Coronary artery (tissue), 2 donors: ENCODE measurements around the gene UBAP2.

ENCODE experiments used
- DNase-seq: peaks from one replicate; pipeline ENCODE4 v3.0.0-alpha.2; 2017; ENCODE audit warnings: low spot score
- H3K27ac ChIP-seq, 2 donors: fragments of 200-600 bp; sonication (generic); one replicate each; pipeline ENCODE4 v1.5.1; 2016 to 2019
- H3K4me3 ChIP-seq: fragments of 200-600 bp; sonication (generic); 2 replicates; pipeline ENCODE4 v1.5.1; 2016; ENCODE audit warnings: mild to moderate bottlenecking, moderate library complexity
- TF ChIP-seq, protein P1 (sequence below): fragments of 200-600 bp; sonication (generic); IDR thresholded peaks from one replicate; pipeline ENCODE4 v1.5.1; 2019; ENCODE audit warnings: antibody characterized with exemption

The UBAP2 gene

GRCh38 chr9:33923079-33923478, 125.6 kb downstream of the UBAP2 start:
- TF ChIP-seq, protein P1, sequence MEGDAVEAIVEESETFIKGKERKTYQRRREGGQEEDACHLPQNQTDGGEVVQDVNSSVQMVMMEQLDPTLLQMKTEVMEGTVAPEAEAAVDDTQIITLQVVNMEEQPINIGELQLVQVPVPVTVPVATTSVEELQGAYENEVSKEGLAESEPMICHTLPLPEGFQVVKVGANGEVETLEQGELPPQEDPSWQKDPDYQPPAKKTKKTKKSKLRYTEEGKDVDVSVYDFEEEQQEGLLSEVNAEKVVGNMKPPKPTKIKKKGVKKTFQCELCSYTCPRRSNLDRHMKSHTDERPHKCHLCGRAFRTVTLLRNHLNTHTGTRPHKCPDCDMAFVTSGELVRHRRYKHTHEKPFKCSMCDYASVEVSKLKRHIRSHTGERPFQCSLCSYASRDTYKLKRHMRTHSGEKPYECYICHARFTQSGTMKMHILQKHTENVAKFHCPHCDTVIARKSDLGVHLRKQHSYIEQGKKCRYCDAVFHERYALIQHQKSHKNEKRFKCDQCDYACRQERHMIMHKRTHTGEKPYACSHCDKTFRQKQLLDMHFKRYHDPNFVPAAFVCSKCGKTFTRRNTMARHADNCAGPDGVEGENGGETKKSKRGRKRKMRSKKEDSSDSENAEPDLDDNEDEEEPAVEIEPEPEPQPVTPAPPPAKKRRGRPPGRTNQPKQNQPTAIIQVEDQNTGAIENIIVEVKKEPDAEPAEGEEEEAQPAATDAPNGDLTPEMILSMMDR: no peak
- DNase-seq: no peak
- Histone ChIP-seq H3K4me3 (no peak overlapping the region), H3K27ac (no peak overlapping the region)

DNA sequence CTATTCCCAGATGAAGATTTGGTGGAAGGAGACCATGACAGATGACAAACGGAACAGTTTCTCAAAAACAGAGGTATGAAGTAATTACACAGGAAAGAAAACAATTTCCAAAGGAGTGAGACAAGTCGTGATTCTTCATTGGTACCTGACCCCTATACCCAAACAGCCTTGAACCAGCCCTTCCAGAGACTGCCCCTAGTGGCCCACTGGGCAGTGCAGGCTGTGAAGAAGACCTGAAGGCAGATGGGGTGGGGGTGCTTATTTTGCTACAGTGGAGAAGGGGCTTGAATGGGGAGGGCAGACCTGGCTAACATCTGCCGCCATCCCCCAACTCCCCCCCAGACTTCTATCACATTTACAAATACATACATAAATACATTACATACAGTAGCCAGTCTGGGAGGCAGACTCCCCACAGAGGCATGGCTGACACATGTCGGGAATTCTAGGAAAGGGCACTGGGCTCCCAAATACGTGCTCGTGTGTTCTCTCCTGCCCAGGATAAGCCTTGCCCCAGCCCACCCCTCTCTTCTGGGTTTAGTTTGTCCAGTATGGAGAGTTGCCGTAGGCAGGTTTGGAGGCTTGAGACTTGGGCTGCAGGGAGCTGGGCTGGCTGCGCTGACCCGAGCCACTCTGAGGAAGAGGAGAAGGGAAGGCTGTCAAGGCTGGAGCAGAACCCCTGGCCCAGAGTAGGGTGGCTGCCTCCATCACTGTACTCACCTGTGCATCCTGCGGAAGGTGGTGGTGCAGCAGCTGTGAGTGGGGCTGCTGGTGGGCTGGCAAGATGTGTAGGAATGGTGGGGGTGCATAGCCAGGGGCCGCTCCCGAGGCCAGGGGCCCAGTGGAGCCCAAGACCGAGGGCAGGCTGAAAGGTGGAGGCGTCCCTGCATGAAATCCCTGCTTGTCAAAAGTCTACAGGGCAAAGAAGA, 126.5 kb downstream of the UBAP2 start:
- Histone ChIP-seq H3K27ac (no peak overlapping the region), H3K4me3 (no peak overlapping the region)
- no peak for DNase-seq
- TF ChIP-seq, protein P1: no peak

DNA sequence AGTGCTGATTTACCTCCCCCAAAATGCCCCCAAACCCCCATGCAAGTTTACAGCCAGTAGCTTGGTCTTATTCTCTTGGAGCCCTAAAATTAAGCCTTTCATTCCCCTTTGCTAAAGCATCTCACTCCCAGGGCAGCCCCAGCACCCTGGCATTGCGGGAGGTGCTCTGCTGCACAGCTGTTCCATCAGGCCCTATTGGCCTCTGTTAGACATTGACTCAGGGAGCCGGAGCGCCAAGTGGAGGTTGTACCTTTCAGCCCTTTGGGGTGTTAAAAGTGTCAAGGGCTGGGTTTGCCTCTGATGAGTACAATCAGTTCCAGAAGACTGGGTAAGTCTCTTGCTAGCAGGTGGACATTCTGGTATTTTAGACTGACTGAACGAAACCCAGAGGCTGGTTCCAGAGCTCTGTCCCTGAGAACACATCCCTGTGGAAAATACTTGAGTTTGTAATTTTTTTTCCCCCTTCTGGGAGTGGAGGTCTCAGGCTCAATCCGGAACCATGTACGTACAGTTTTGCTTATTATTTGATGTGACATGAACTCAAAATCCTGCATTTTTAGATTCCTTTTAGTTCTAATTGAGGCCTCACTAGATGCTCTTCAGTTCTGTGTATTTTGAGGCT, 129.3 kb downstream of the UBAP2 start:
- H3K27ac ChIP-seq: no peak overlapping the region

GRCh38 chr9:33917036-33917435, 131.7 kb downstream of the UBAP2 start:
- TF ChIP-seq, protein P1: no peak
- H3K4me3 ChIP-seq: no peak overlapping the region
- no peak overlapping the region for H3K27ac ChIP-seq
- DNase-seq: no peak

More for the DNA sequence above, 129.3 kb downstream of the UBAP2 start:
- no peak for DNase-seq
- no peak overlapping the region for H3K4me3 ChIP-seq
- TF ChIP-seq, protein P1: no peak

- H3K27ac ChIP-seq: no peak overlapping the region
- TF ChIP-seq, protein P1: no peak
- no peak for DNase-seq
These were observed 133.6 kb downstream of the UBAP2 start for GRCh38 chr9:33914887-33915628.

GRCh38 chr9:33913541-33913940, 135.1 kb downstream of the UBAP2 start:
- H3K27ac ChIP-seq: no peak overlapping the region
- DNase-seq: no peak
- TF ChIP-seq, protein P1: no peak
- no peak overlapping the region for H3K4me3 ChIP-seq

More at GRCh38 chr9:33914887-33915628, 133.6 kb downstream of the UBAP2 start:
- no peak overlapping the region for H3K4me3 ChIP-seq
